Urinary bladder (tissue), 4 donors: ENCODE measurements around the gene CCDC74A. TPM values are rescaled to one million over a fixed set of nuclear protein-coding genes. Genes with fewer than 3 reads are reported as not detected.
A peak's percentile ranks its signal among the peaks of the same experiment; 100 is the strongest.
"Not testable (repeated sequence)": the region's sequence is repeated elsewhere in the genome, so short reads cannot be mapped to it uniquely, and the experiment has no call there.

ENCODE experiments used
- DNase-seq: peaks from one replicate; pipeline ENCODE4 v3.0.0-alpha.2; 2015; ENCODE audit errors: extremely low spot score
- H3K27ac ChIP-seq: one replicate; pipeline ENCODE4 v1.5.1; 2013; ENCODE audit warnings: low read depth, mild to moderate bottlenecking, moderate library complexity
- H3K36me3 ChIP-seq: one replicate; pipeline ENCODE4 v1.6.1; 2013; ENCODE audit warnings: mild to moderate bottlenecking, moderate library complexity; ENCODE audit not compliant: insufficient read depth
- H3K4me1 ChIP-seq: one replicate; pipeline ENCODE4 v1.6.1; 2013; ENCODE audit warnings: mild to moderate bottlenecking, moderate library complexity; ENCODE audit not compliant: insufficient read depth
- H3K4me3 ChIP-seq: one replicate; pipeline ENCODE4 v1.5.1; 2013; ENCODE audit warnings: low read depth, low read length
- whole genome bisulfite sequencing: extraction: QIAGEN DNeasy Blood & Tissue Kit; methylation state at CpG from one replicate; pipeline ENCODE4 v1.1.7; 2013; 5-methylcytosine and 5-hydroxymethylcytosine counted together
- polyA plus RNA-seq: library from polyadenylated mRNA; stranded (reverse); fragments of 200-250 nt; gene quantifications from one replicate; pipeline ENCODE4 v1.2.3, GENCODE V29; 2013
- total RNA-seq: library from RNA; depleted of rRNA; stranded (reverse); fragments of >200 nt; gene quantifications from one replicate; pipeline ENCODE4 v1.2.3, GENCODE V29; 2014
- donor health status: healthy with polysubstance abuse.
- donor health status: healthy.

CCDC74A gene
- total and polyA plus RNA-seq, 2 donors = 6.2 to 21.3 TPM

- not testable (repeated sequence) for DNase-seq, H3K36me3 ChIP-seq, H3K4me1 ChIP-seq
- Histone ChIP-seq H3K27ac (peak within 1 kb of the TSS; percentile 95), H3K4me3 (peak within 1 kb of the TSS; percentile 67)
- under 1% methylated on average over 53 of the region's 53 CpGs for WGBS
Measured at GRCh38 chr2:131492015-131492417, 35.7 kb upstream of the CCDC74A start, which contains the start of gene MZT2A. TSS of gene MZT2A (minus strand) at chr2:131492397. CDS start at chr2:131492376, 21 bp downstream.

GRCh38 chr2:131492418-131493198 is 35.1 kb upstream of the CCDC74A start:
- Histone ChIP-seq H3K4me1 (peaks cover 2% of the 10 kb centered on the region), H3K27ac (peak overlapping the region; percentile 95), H3K4me3 (peak overlapping the region; percentile 67), H3K36me3 (no peaks in the 10 kb centered on the region)
- DNase-seq = peak; percentile 92
- WGBS = under 1% methylated on average over 79 of the region's 79 CpGs

- H3K27ac ChIP-seq = peak overlapping the region; percentile 95
- peaks cover under 1% of the 10 kb centered on the region for H3K4me1 ChIP-seq
- peak overlapping the region; percentile 67 for H3K4me3 ChIP-seq
- no peak for DNase-seq
- no peaks in the 10 kb centered on the region for H3K36me3 ChIP-seq
- WGBS = under 1% methylated on average over 40 of the region's 40 CpGs
Measured at GRCh38 chr2:131493199-131493968, 34.3 kb upstream of the CCDC74A start.

- 91% methylated on average over 1 of the region's 1 CpG for WGBS
- not testable (repeated sequence) for H3K4me3 ChIP-seq, H3K27ac ChIP-seq, H3K4me1 ChIP-seq, H3K36me3 ChIP-seq, DNase-seq
Measured at GRCh38 chr2:131495506-131495905, 32.2 kb upstream of the CCDC74A start.

- H3K4me1 ChIP-seq, DNase-seq, H3K4me3 ChIP-seq, H3K36me3 ChIP-seq, H3K27ac ChIP-seq: not testable (repeated sequence)
- WGBS = 48% methylated on average over 8 of the region's 8 CpGs
Measured at GRCh38 chr2:131498321-131498973, 29.2 kb upstream of the CCDC74A start.

DNA sequence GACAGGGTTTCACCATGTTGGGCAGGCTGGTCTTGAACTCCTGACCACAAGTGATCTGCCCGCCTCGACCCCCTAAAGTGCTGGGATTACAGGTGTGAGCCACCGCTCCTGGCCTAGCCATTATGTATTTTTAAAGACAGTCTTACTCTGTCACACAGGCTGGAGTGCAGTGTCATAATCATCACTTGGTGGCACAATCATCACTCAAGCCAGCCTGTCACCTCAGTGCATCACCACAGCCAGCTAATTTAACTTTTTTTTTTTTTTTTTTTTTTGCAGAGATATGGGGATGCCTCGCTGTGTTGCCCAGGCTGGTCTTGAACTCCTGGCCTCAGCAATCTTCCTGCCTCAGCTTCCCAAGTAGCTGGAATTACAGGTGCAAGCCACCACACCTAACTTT is 24.1 kb upstream of the CCDC74A start:
- not testable (repeated sequence) for H3K27ac ChIP-seq, H3K36me3 ChIP-seq, H3K4me3 ChIP-seq, H3K4me1 ChIP-seq, DNase-seq
- WGBS = 96% methylated on average over 4 of the region's 4 CpGs

GRCh38 chr2:131504082-131504750 is 23.5 kb upstream of the CCDC74A start:
- H3K4me3 ChIP-seq, H3K27ac ChIP-seq, H3K36me3 ChIP-seq, DNase-seq, H3K4me1 ChIP-seq: not testable (repeated sequence)
- 90% methylated on average over 7 of the region's 7 CpGs for WGBS

DNA sequence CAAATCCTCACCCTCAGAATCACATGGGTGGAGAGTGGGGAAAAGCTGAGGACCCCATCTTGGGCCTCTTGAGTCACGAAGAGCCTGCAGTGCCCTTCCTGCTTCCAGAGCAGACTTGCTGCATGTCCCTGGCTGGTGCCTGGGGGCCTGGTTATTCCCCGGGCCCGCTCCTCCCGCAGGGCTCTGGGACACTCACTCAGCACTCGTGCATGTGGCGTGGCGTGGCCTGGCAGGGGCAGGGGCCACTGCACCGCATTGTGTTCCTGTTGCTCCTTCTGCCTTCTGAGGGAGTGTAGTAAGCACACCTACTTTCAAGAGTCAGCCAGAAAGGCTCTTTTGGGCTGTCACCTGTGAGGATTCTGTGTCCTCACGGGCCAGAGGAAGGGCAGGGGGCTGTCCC is 18.1 kb upstream of the CCDC74A start:
- H3K4me1 ChIP-seq = no peaks in the 10 kb centered on the region
- DNase-seq = no peak
- peaks cover 5% of the 10 kb centered on the region for H3K36me3 ChIP-seq
- WGBS = 74% methylated on average over 9 of the region's 9 CpGs
- H3K4me3 ChIP-seq = no peak overlapping the region
- no peak overlapping the region for H3K27ac ChIP-seq

DNA sequence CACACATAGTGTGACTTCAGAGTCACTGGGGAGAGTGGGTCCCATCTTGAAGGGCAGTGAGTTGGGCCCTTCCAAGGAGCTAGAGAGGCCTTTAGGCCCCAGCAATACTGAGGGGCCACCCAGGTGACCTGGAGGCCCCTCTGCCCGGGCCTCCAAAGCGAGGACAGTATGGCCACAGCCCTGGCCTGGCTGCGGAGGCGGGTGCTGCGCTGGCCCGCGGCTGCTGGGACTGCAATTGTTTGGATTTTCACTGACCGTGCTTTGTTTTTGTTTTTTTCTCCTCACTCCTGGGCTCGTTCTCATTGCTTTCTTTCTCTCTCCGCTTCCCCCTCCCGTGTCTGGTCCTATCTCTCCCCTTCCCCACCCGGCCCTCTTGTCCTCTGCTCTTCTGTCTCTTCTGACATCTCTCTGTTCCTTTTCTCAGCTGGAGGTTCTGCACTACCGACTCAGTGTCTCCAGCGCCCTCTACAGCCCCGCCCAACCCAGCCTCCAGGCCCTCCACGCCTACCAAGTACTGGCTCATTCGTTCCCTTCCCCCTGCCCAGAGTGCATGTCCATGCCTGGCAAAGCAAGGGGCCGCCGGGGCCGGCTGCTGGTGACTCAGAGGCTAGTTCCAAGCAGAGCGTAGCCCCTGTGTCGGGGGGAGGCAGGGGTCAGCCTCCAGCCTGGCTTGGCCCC is 16.3 kb upstream of the CCDC74A start:
- DNase-seq, H3K4me3 ChIP-seq, H3K36me3 ChIP-seq, H3K4me1 ChIP-seq, H3K27ac ChIP-seq: not testable (repeated sequence)
- WGBS = 73% methylated on average over 21 of the region's 22 CpGs

GRCh38 chr2:131511969-131512870 is 15.5 kb upstream of the CCDC74A start:
- not testable (repeated sequence) for H3K36me3 ChIP-seq, DNase-seq
- WGBS = 67% methylated on average over 15 of the region's 17 CpGs

DNA sequence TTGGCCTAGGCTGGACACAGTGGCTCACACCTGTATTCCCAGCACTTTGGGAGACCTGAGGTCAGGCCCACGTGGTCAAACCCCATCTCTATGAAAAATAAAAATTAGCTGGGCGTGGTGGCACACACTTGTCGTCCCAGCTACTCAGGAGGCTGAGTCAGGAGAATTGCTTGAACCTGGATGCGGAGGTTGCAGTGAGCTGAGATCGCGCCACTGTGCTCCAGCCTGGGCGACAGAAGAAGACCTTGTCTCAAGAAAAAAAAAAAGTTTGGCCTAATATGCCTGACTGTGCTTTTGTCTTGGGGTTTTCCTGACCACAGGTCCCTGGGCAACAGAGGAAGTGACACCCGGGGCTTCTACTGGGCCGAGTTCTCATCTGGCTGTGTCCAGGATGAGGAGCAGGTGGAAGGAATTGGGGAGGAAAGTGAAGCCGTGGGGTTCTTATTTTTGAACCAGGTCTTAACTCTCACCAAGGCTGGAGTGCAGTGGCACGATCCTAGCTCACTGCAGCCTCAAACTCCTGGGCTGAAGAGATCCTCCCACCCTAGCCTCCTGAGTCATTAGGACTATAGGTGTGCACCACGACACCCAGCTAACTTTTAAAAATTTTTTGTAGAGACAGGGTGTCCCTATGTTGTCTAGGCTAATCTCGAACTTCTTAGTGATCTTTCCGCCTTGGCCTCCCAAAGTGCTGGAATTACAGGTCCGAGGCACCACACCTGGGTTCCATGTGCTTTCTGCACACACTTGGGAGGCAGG is 13.1 kb upstream of the CCDC74A start:
- H3K27ac ChIP-seq, DNase-seq, H3K36me3 ChIP-seq, H3K4me1 ChIP-seq, H3K4me3 ChIP-seq: not testable (repeated sequence)
- 60% methylated on average over 15 of the region's 15 CpGs for WGBS

More at GRCh38 chr2:131511969-131512870, 15.5 kb upstream of the CCDC74A start:
- not testable (repeated sequence) for H3K4me3 ChIP-seq, H3K27ac ChIP-seq, H3K4me1 ChIP-seq
